C4-2B (cell line): ENCODE results near the gene PGLYRP4.

Experiments used
- H3K27ac ChIP-seq: fragments of 450-650 bp; 2 replicates; pipeline ENCODE4 v1.5.1; 2017
- CTCF ChIP-seq: fragments of 450-650 bp; conservative IDR thresholded peaks from 2 replicates; pipeline ENCODE4 v1.5.1; 2017; ENCODE audit warnings: mild to moderate bottlenecking
- ZFX ChIP-seq: fragments of 450-650 bp; IDR thresholded peaks from 2 replicates; pipeline ENCODE4 v1.6.1; 2017

PGLYRP4 gene

GRCh38 chr1:153365696-153366095 lies 17.1 kb upstream of the PGLYRP4 start:
- no peak overlapping the region for H3K27ac ChIP-seq
- TF ChIP-seq ZFX: no peak
- TF ChIP-seq CTCF: no peak

GRCh38 chr1:153364766-153365666 lies 16.4 kb upstream of the PGLYRP4 start:
- H3K27ac ChIP-seq: no peak overlapping the region

GRCh38 chr1:153364156-153364555 lies 15.5 kb upstream of the PGLYRP4 start:
- no peak for TF ChIP-seq CTCF
- no peak for TF ChIP-seq ZFX
- H3K27ac ChIP-seq: no peak overlapping the region

More at GRCh38 chr1:153364766-153365666, 16.4 kb upstream of the PGLYRP4 start:
- no peak for TF ChIP-seq CTCF
- no peak for TF ChIP-seq ZFX

- no peak overlapping the region for H3K27ac ChIP-seq
- no peak for TF ChIP-seq CTCF
- no peak for TF ChIP-seq ZFX
Measured at GRCh38 chr1:153363641-153364040, 15.0 kb upstream of the PGLYRP4 start.

GRCh38 chr1:153362187-153362775 lies 13.6 kb upstream of the PGLYRP4 start:
- no peak for TF ChIP-seq CTCF
- TF ChIP-seq ZFX: no peak
- H3K27ac ChIP-seq: no peak overlapping the region

GRCh38 chr1:153361480-153362109 lies 13.0 kb upstream of the PGLYRP4 start:
- TF ChIP-seq CTCF (no peak), ZFX (no peak)
- no peak overlapping the region for H3K27ac ChIP-seq
